ENCODE results near the gene RINT1. TPM values are rescaled to one million over a fixed set of nuclear protein-coding genes. Genes with fewer than 3 reads are reported as not detected.

Gene RINT1
- total RNA-seq, 2 donors from 2014 or later: 23.1 to 24.3 TPM

GRCh38 chr7:105577251-105577650 is 45.2 kb downstream of the RINT1 start:
- Mint-ChIP-seq H3K4me1 (peaks cover 7% of the 10 kb centered on the region), H3K36me3 (ENCODE audit: low read depth) (no peaks in the 10 kb centered on the region), H3K27ac (no peak overlapping the region), H3K4me3 (no peak overlapping the region), H3K9me3 (no peaks in the 10 kb centered on the region), H3K27me3 (peaks cover 3% of the 10 kb centered on the region)
- ATAC-seq (replicated peaks): no peak

GRCh38 chr7:105578496-105578895 is 46.5 kb downstream of the RINT1 start:
- H3K4me3 Mint-ChIP-seq: no peak overlapping the region
- H3K36me3 Mint-ChIP-seq (ENCODE audit: low read depth): no peaks in the 10 kb centered on the region
- H3K9me3 Mint-ChIP-seq: no peaks in the 10 kb centered on the region
- H3K27ac Mint-ChIP-seq: no peak overlapping the region
- peaks cover 7% of the 10 kb centered on the region for H3K4me1 Mint-ChIP-seq
- ATAC-seq (replicated peaks): no peak
- peaks cover 6% of the 10 kb centered on the region for H3K27me3 Mint-ChIP-seq

- no peak for ATAC-seq (replicated peaks)
- peaks cover 6% of the 10 kb centered on the region for H3K27me3 Mint-ChIP-seq
Measured at GRCh38 chr7:105580022-105580740, 48.2 kb downstream of the RINT1 start.

GRCh38 chr7:105581066-105581811 is 49.2 kb downstream of the RINT1 start, which contains the start of gene EFCAB10:
EFCAB10 (minus strand) TSS chr7:105581493; CDS start chr7:105581463, 30 bp downstream.
- ATAC-seq (replicated peaks): peak; percentile 81
- H3K27ac Mint-ChIP-seq: peak within 1 kb of the TSS; percentile 48
- peak within 1 kb of the TSS; percentile 68 for H3K4me3 Mint-ChIP-seq
- no peaks in the 10 kb centered on the region for H3K36me3 Mint-ChIP-seq (ENCODE audit: low read depth)
- no peaks in the 10 kb centered on the region for H3K9me3 Mint-ChIP-seq
- peaks cover 7% of the 10 kb centered on the region for H3K4me1 Mint-ChIP-seq
- H3K27me3 Mint-ChIP-seq: peaks cover 6% of the 10 kb centered on the region

More at GRCh38 chr7:105580022-105580740, 48.2 kb downstream of the RINT1 start:
- peaks cover 7% of the 10 kb centered on the region for H3K4me1 Mint-ChIP-seq
- no peaks in the 10 kb centered on the region for H3K9me3 Mint-ChIP-seq
- H3K36me3 Mint-ChIP-seq (ENCODE audit: low read depth): no peaks in the 10 kb centered on the region
- peak overlapping the region; percentile 68 for H3K4me3 Mint-ChIP-seq
- no peak overlapping the region for H3K27ac Mint-ChIP-seq

GRCh38 chr7:105583061-105583460 is 51.1 kb downstream of the RINT1 start:
- peaks cover 6% of the 10 kb centered on the region for H3K27me3 Mint-ChIP-seq
- peaks cover 7% of the 10 kb centered on the region for H3K4me1 Mint-ChIP-seq
- H3K4me3 Mint-ChIP-seq: no peak overlapping the region
- H3K36me3 Mint-ChIP-seq (ENCODE audit: low read depth): no peaks in the 10 kb centered on the region
- no peaks in the 10 kb centered on the region for H3K9me3 Mint-ChIP-seq
- no peak overlapping the region for H3K27ac Mint-ChIP-seq
- ATAC-seq (replicated peaks): no peak

GRCh38 chr7:105584165-105584564 is 52.2 kb downstream of the RINT1 start:
- no peaks in the 10 kb centered on the region for H3K9me3 Mint-ChIP-seq
- H3K4me3 Mint-ChIP-seq: no peak overlapping the region
- H3K27me3 Mint-ChIP-seq: peaks cover 6% of the 10 kb centered on the region
- H3K4me1 Mint-ChIP-seq: peaks cover 7% of the 10 kb centered on the region
- no peaks in the 10 kb centered on the region for H3K36me3 Mint-ChIP-seq (ENCODE audit: low read depth)
- no peak for ATAC-seq (replicated peaks)
- H3K27ac Mint-ChIP-seq: no peak overlapping the region

- H3K4me1 Mint-ChIP-seq: peaks cover 11% of the 10 kb centered on the region
- peaks cover 6% of the 10 kb centered on the region for H3K27me3 Mint-ChIP-seq
- H3K4me3 Mint-ChIP-seq: no peak overlapping the region
- no peak for ATAC-seq (replicated peaks)
- H3K36me3 Mint-ChIP-seq (ENCODE audit: low read depth): no peaks in the 10 kb centered on the region
- peak overlapping the region; percentile 60 for H3K27ac Mint-ChIP-seq
- no peaks in the 10 kb centered on the region for H3K9me3 Mint-ChIP-seq
Measured at GRCh38 chr7:105585850-105586500, 54.0 kb downstream of the RINT1 start.

GRCh38 chr7:105587909-105588635 is 56.1 kb downstream of the RINT1 start:
- Mint-ChIP-seq H3K4me3 (no peak overlapping the region), H3K36me3 (ENCODE audit: low read depth) (no peaks in the 10 kb centered on the region), H3K9me3 (no peaks in the 10 kb centered on the region), H3K4me1 (peaks cover 5% of the 10 kb centered on the region), H3K27me3 (no peaks in the 10 kb centered on the region), H3K27ac (no peak overlapping the region)
- ATAC-seq (replicated peaks): peak; percentile 42

GRCh38 chr7:105589356-105590077 is 57.5 kb downstream of the RINT1 start:
- H3K27ac Mint-ChIP-seq: no peak overlapping the region

GRCh38 chr7:105590793-105591192 is 58.8 kb downstream of the RINT1 start:
- Mint-ChIP-seq H3K27me3 (no peaks in the 10 kb centered on the region), H3K9me3 (no peaks in the 10 kb centered on the region), H3K4me3 (no peak overlapping the region), H3K27ac (no peak overlapping the region), H3K36me3 (ENCODE audit: low read depth) (no peaks in the 10 kb centered on the region), H3K4me1 (peaks cover 5% of the 10 kb centered on the region)
- ATAC-seq (replicated peaks): no peak

More at GRCh38 chr7:105589356-105590077, 57.5 kb downstream of the RINT1 start:
- H3K36me3 Mint-ChIP-seq (ENCODE audit: low read depth): no peaks in the 10 kb centered on the region
- H3K27me3 Mint-ChIP-seq: no peaks in the 10 kb centered on the region
- peak; percentile 96 for ATAC-seq (replicated peaks)
- no peak overlapping the region for H3K4me3 Mint-ChIP-seq
- peaks cover 5% of the 10 kb centered on the region for H3K4me1 Mint-ChIP-seq
- no peaks in the 10 kb centered on the region for H3K9me3 Mint-ChIP-seq

GRCh38 chr7:105591522-105591921 is 59.5 kb downstream of the RINT1 start:
- no peak overlapping the region for H3K27ac Mint-ChIP-seq

GRCh38 chr7:105594034-105594433 is 62.0 kb downstream of the RINT1 start:
- no peaks in the 10 kb centered on the region for H3K27me3 Mint-ChIP-seq
- peaks cover 5% of the 10 kb centered on the region for H3K4me1 Mint-ChIP-seq
- ATAC-seq (replicated peaks): no peak
- no peak overlapping the region for H3K27ac Mint-ChIP-seq
- no peaks in the 10 kb centered on the region for H3K9me3 Mint-ChIP-seq
- no peak overlapping the region for H3K4me3 Mint-ChIP-seq
- no peaks in the 10 kb centered on the region for H3K36me3 Mint-ChIP-seq (ENCODE audit: low read depth)

More at GRCh38 chr7:105591522-105591921, 59.5 kb downstream of the RINT1 start:
- H3K27me3 Mint-ChIP-seq: no peaks in the 10 kb centered on the region
- no peak overlapping the region for H3K4me3 Mint-ChIP-seq
- no peak for ATAC-seq (replicated peaks)
- no peaks in the 10 kb centered on the region for H3K9me3 Mint-ChIP-seq
- H3K4me1 Mint-ChIP-seq: peaks cover 5% of the 10 kb centered on the region
- no peaks in the 10 kb centered on the region for H3K36me3 Mint-ChIP-seq (ENCODE audit: low read depth)

- Mint-ChIP-seq H3K27ac (no peak overlapping the region), H3K9me3 (no peaks in the 10 kb centered on the region), H3K36me3 (ENCODE audit: low read depth) (no peaks in the 10 kb centered on the region), H3K27me3 (no peaks in the 10 kb centered on the region), H3K4me3 (no peak overlapping the region), H3K4me1 (no peaks in the 10 kb centered on the region)
- no peak for ATAC-seq (replicated peaks)
Measured at GRCh38 chr7:105596866-105597265, 64.9 kb downstream of the RINT1 start.
